Hepatic stellate cell (primary cell): ENCODE measurements around the gene HIPK3.
"Not testable (repeated sequence)": the region's sequence is repeated elsewhere in the genome, so short reads cannot be mapped to it uniquely, and the experiment has no call there.

Experiments used
- DNase-seq: peaks from one replicate; pipeline ENCODE4 v3.0.0; 2011; ENCODE audit warnings: low spot score

The HIPK3 gene

GRCh38 chr11:33358150-33358831 is 101.1 kb downstream of the HIPK3 start:
- DNase-seq, result no peak

- DNase-seq, result no peak
Observed at GRCh38 chr11:33360642-33361041, 103.5 kb downstream of the HIPK3 start.

- no peak for DNase-seq
Observed at GRCh38 chr11:33362051-33362910, 105.1 kb downstream of the HIPK3 start.

GRCh38 chr11:33366918-33367317 is 109.7 kb downstream of the HIPK3 start:
- no peak for DNase-seq

GRCh38 chr11:33368475-33368874 is 111.3 kb downstream of the HIPK3 start:
- not testable (repeated sequence) for DNase-seq

GRCh38 chr11:33368931-33369330 is 111.8 kb downstream of the HIPK3 start:
- DNase-seq, result no peak

- DNase-seq, result no peak
Observed at GRCh38 chr11:33373636-33374035, 116.5 kb downstream of the HIPK3 start.

- DNase-seq, result no peak
Observed at GRCh38 chr11:33375236-33375635, 118.1 kb downstream of the HIPK3 start.

GRCh38 chr11:33375688-33376311 is 118.6 kb downstream of the HIPK3 start, which contains the start of gene KIAA1549L:
KIAA1549L (plus strand) TSS chr11:33376108.
- peak; percentile 28 for DNase-seq

- DNase-seq, result peak; percentile 34
Observed at GRCh38 chr11:33376331-33377310, 119.4 kb downstream of the HIPK3 start.

GRCh38 chr11:33377412-33378370 is 120.5 kb downstream of the HIPK3 start:
- no peak for DNase-seq

- no peak for DNase-seq
Observed at GRCh38 chr11:33379947-33380346, 122.8 kb downstream of the HIPK3 start.

GRCh38 chr11:33383075-33383919 is 126.1 kb downstream of the HIPK3 start:
- no peak for DNase-seq

GRCh38 chr11:33383920-33384209 is 126.7 kb downstream of the HIPK3 start:
- DNase-seq, result no peak

GRCh38 chr11:33384220-33384619 is 127.0 kb downstream of the HIPK3 start:
- DNase-seq, result no peak

- no peak for DNase-seq
Observed at GRCh38 chr11:33387581-33387980, 130.4 kb downstream of the HIPK3 start.

- DNase-seq, result no peak
Observed at GRCh38 chr11:33387996-33388395, 130.8 kb downstream of the HIPK3 start.

GRCh38 chr11:33388793-33389525 is 131.8 kb downstream of the HIPK3 start:
- no peak for DNase-seq

GRCh38 chr11:33389635-33390034 is 132.5 kb downstream of the HIPK3 start:
- no peak for DNase-seq
